ENCODE data around the gene PEBP1. TPM values are rescaled to one million over a fixed set of nuclear protein-coding genes. Genes with fewer than 3 reads are reported as not detected.

Gene PEBP1
- total and polyA plus RNA-seq, 10 of the 15 experiments (the other 5 are each of a cell fraction or from before 2014, with no cell fraction given) = 79.4 to 415 (median 206) TPM

GRCh38 chr12:118145113-118145797 is 9.3 kb downstream of the PEBP1 start:
- H3K27me3 ChIP-seq (replicated peaks in 1 of 2; ENCODE audit: control insufficient read depth in 2 of 2, insufficient read depth in 2 of 2, low read length in 1 of 2) = no peaks in the 10 kb centered on the region
- peak; percentile 71 for FAIRE-seq
- H3K4me2 ChIP-seq (ENCODE audit: control insufficient read depth, insufficient read depth) = peak overlapping the region; percentile 24
- peak overlapping the region; percentile 67 for H3K27ac ChIP-seq (ENCODE audit: control insufficient read depth, insufficient read depth)
- H3K4me3 ChIP-seq = 0 out of 2 replicates have a peak overlapping the region, but pooled peaks have one; percentile 55
- in situ Hi-C loops (cut with MboI) = loop anchor here (25.0 kb wide), 1 partner anchor 1517 kb away; the partner anchor contains the start of gene PRKAB1
- H3K36me3 ChIP-seq (ENCODE audit: control insufficient read depth in 2 of 2, insufficient read depth in 2 of 2, low read length in 1 of 2) = peaks cover 7 to 30% of the 10 kb centered on the region in 2 experiments
- 42% methylated on average over 7 of the region's 7 CpGs for whole genome bisulfite sequencing (ENCODE audit: insufficient coverage, insufficient replicate concordance, low lambda C conversion rate, missing lambda C conversion rate)
- ChIA-PET RAD21 (ENCODE audit: unreplicated experiment) (no interaction called here), CTCF (no interaction called here), SMC1A (ENCODE audit: uncharacterized antibody, unreplicated experiment) (no interaction called here), POLR2A (interaction anchor here (0.6 kb wide), 1 partner anchor 31 kb away, joined by 3 read pairs; no protein-coding TSS in a partner anchor)
- ATAC-seq = peak; percentile 84
- no peak overlapping the region for H2AFZ ChIP-seq (ENCODE audit: control insufficient read depth, low read depth, low read length)
- BruUV-seq (replicated peaks) = TSS peak; percentile 83
- H3K9ac ChIP-seq (ENCODE audit: control insufficient read depth, insufficient read depth, low read length) = no peak overlapping the region
- H4K20me1 ChIP-seq (ENCODE audit: control insufficient read depth, insufficient read depth) = no peaks in the 10 kb centered on the region
- H3K9me3 ChIP-seq (replicated peaks; ENCODE audit: control insufficient read depth, insufficient read depth, low read length) = no peaks in the 10 kb centered on the region; the same call in 2 of the 3 replicates
- H3K79me2 ChIP-seq (ENCODE audit: control insufficient read depth, insufficient read depth, low read length) = no peaks in the 10 kb centered on the region
- intact Hi-C loops (cut with micrococcal nuclease; ENCODE audit: unreplicated experiment) = no loop called here
- H3K4me1 ChIP-seq (ENCODE audit: control insufficient read depth, insufficient read depth, low read length) = peaks cover 20% of the 10 kb centered on the region
- no peak for DNase-seq (ENCODE audit: low read depth, low spot score)
- TF ChIP-seq SMARCA5 (IDR thresholded peaks at IDR 0.05) = no peak
- TF ChIP-seq ZNF217 (IDR thresholded peaks at IDR 0.05) = no peak
- TF ChIP-seq POLR2AphosphoS2 (IDR thresholded peaks at IDR 0.05; ENCODE audit: low read depth, low read length) = no peak
- TF ChIP-seq SMAD1 (IDR thresholded peaks at IDR 0.05; ENCODE audit: low read depth, partially characterized antibody) = no peak
- TF ChIP-seq, protein P1, sequence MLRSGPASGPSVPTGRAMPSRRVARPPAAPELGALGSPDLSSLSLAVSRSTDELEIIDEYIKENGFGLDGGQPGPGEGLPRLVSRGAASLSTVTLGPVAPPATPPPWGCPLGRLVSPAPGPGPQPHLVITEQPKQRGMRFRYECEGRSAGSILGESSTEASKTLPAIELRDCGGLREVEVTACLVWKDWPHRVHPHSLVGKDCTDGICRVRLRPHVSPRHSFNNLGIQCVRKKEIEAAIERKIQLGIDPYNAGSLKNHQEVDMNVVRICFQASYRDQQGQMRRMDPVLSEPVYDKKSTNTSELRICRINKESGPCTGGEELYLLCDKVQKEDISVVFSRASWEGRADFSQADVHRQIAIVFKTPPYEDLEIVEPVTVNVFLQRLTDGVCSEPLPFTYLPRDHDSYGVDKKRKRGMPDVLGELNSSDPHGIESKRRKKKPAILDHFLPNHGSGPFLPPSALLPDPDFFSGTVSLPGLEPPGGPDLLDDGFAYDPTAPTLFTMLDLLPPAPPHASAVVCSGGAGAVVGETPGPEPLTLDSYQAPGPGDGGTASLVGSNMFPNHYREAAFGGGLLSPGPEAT (IDR thresholded peaks at IDR 0.05; ENCODE audit: low read depth) = no peak
- TF ChIP-seq SPI1 (IDR thresholded peaks at IDR 0.05; ENCODE audit: borderline replicate concordance, insufficient read depth, low read depth, low read length) = 0 out of 2 replicates have a peak, but pooled peaks have one; percentile 37
- TF ChIP-seq TCF3 (IDR thresholded peaks at IDR 0.05; ENCODE audit: borderline replicate concordance, insufficient read depth, low read depth, low read length) = peak; percentile 74; the same call in 1 of the 2 replicates
- no peak for TF ChIP-seq IRF4 (IDR thresholded peaks at IDR 0.05; ENCODE audit: low read depth, low read length)
- TF ChIP-seq, protein P2, sequence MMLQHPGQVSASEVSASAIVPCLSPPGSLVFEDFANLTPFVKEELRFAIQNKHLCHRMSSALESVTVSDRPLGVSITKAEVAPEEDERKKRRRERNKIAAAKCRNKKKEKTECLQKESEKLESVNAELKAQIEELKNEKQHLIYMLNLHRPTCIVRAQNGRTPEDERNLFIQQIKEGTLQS (IDR thresholded peaks at IDR 0.05; ENCODE audit: borderline replicate concordance, extremely low read depth, low read depth, low read length) = no peak
- TF ChIP-seq RCOR1 (conservative IDR thresholded peaks at IDR 0.05; ENCODE audit: low read depth, low read length) = no peak
- no peak for TF ChIP-seq CHD2 (IDR thresholded peaks at IDR 0.05; ENCODE audit: borderline replicate concordance, low read depth, low read length)
- TF ChIP-seq HDAC2 (IDR thresholded peaks at IDR 0.05) = no peak
- no peak for TF ChIP-seq GATAD2B (conservative IDR thresholded peaks at IDR 0.05; ENCODE audit: low read depth)
- TF ChIP-seq ZZZ3 (IDR thresholded peaks at IDR 0.05; ENCODE audit: control insufficient read depth, insufficient read length, low read depth) = no peak
- no peak for TF ChIP-seq ZBTB11 (CRISPR knock-in tag; IDR thresholded peaks at IDR 0.05)
- TF ChIP-seq TCF12 (IDR thresholded peaks at IDR 0.05; ENCODE audit: low read depth, low read length) = peak; percentile 78
- TF ChIP-seq MEF2A (IDR thresholded peaks at IDR 0.05; ENCODE audit: insufficient read depth, low read depth, low read length) = no peak
- TF ChIP-seq CBX3 (IDR thresholded peaks at IDR 0.05; ENCODE audit: borderline replicate concordance, low read depth) = no peak

Measured in GM12878 (cell line).